Astrocyte of the cerebellum (primary cell): ENCODE results near the gene WDR48.

ENCODE experiments used
- DNase-seq: peaks from one replicate; pipeline ENCODE4 v3.0.0-alpha.2; 2011; ENCODE audit warnings: low read depth
- H3K4me3 ChIP-seq: 2 replicates; pipeline ENCODE4 v1.5.1; 2011; ENCODE audit warnings: mild to moderate bottlenecking, low read depth, low read length, moderate library complexity
- in situ Hi-C: cut with HindIII; loops from 2 replicates; pipeline ENCODE4 v1.10.0; 2017; ENCODE audit warnings: low sequenced_read_pairs
- TF ChIP-seq, protein P1 (sequence below): IDR thresholded peaks from 2 replicates; pipeline ENCODE4 v1.5.1; 2012; ENCODE audit warnings: low read length, low read depth, moderate library complexity, mild to moderate bottlenecking; ENCODE audit errors: missing control alignments

The WDR48 gene

DNA sequence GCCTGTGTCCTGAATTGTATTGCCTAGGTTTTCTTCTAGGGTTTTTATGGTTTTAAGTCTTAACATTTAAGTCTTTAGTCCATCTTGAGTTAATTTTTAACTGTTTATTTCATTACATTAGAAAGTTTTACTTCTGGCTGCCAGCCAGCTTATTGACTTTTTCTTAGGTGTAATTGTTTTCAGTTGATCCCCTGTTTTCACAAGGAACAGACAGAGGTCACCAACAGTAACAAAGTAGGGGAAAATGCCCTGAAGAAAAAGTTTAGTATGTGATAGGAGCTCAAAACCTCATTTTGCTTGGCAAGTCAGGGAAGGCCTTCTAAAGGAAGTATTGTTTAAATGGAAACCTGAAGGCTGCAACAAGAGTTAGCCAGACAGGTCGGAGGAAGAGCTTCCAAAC, 10.4 kb downstream of the WDR48 start:
- H3K4me3 ChIP-seq: no peak overlapping the region
- TF ChIP-seq, protein P1, sequence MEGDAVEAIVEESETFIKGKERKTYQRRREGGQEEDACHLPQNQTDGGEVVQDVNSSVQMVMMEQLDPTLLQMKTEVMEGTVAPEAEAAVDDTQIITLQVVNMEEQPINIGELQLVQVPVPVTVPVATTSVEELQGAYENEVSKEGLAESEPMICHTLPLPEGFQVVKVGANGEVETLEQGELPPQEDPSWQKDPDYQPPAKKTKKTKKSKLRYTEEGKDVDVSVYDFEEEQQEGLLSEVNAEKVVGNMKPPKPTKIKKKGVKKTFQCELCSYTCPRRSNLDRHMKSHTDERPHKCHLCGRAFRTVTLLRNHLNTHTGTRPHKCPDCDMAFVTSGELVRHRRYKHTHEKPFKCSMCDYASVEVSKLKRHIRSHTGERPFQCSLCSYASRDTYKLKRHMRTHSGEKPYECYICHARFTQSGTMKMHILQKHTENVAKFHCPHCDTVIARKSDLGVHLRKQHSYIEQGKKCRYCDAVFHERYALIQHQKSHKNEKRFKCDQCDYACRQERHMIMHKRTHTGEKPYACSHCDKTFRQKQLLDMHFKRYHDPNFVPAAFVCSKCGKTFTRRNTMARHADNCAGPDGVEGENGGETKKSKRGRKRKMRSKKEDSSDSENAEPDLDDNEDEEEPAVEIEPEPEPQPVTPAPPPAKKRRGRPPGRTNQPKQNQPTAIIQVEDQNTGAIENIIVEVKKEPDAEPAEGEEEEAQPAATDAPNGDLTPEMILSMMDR: no peak
- in situ Hi-C loops: no loop called here
- no peak for DNase-seq

DNA sequence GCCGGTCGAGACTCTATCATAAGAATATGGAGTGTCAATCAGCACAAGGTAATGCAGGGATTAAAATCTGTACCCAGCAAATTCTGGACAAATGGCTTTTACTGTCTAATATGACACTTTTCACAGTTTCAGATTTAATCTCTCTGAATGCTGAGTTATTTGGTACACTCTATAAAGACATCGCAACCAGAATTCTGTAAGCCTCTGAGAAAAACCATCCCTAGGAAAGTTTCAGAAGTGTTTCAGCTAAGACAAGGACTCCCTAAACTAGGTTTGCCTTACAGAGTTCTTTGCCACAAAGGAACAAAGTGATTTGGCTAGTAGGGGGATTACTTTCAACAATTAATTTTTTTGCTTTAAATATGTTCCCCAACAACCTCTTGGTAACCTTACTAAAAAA, 11.3 kb downstream of the WDR48 start:
- DNase-seq: no peak
- TF ChIP-seq, protein P1: no peak
- H3K4me3 ChIP-seq: no peak overlapping the region
- in situ Hi-C loops: no loop called here

DNA sequence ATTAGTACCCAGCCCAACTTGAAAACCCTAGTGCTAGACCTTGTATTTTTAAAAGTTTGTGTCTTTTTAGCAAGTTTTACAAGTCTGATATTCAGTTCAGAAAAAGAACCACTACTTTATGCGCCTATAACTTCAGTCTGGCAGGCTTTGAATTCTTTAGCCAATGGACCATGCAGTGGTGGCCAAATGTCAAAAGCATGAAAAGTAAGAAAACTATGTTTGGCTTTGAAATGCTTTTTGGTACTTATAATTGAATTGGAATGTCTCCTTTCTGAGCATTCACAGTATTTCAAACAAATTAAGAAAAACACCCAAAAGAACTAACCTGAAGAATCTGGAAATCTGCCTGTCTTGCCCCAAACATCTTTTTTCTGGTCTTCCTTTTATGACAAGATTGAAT, 12.8 kb downstream of the WDR48 start:
- in situ Hi-C loops: loop anchor here (5.0 kb wide), 1 partner anchor 103 kb away; no protein-coding TSS in a partner anchor
- no peak overlapping the region for H3K4me3 ChIP-seq
- TF ChIP-seq, protein P1: no peak
- peak; percentile 74 for DNase-seq

DNA sequence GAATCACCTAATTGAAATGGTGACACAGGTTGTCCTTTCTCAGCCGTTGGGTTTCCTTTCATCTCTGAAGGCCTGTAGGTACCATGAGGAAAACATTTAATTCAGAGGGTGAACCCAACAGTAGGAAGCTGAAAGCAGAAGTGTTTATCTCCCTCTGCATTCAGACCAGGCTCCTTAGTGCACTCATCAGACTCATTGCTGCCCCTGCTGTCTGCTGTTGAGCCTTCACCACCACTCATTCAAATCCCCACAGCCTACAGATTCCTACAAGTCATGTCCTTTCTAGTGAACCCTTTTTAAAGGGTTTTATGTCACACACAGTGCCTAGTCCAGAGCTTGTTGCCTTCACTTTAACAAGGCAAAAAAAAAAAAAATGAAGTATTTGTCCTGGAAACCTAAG, 13.4 kb downstream of the WDR48 start:
- TF ChIP-seq, protein P1: peak; percentile 74
- in situ Hi-C loops: loop anchor here (5.0 kb wide), 1 partner anchor 102 kb away; no protein-coding TSS in a partner anchor
- H3K4me3 ChIP-seq: no peak overlapping the region
- DNase-seq: peak; percentile 37

DNA sequence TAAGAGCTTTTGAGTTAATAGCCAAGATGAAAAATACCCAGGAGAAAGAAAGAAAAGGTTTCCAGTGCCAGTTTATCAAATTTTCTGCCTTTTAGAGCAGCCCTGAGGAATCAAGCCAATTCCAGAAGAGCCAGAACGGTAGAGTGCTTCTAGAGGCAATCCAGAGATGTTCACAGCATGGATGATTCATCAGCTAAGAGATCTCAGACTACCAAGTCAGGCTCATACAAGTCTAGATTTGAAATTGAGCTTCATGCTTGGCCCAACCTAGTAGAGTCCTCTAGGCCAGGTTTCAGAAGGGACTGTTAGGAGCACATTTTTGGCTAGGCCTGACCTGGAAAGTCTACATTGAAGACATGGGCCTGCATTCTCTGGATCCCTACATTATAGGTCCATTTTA, 15.5 kb downstream of the WDR48 start:
- no peak overlapping the region for H3K4me3 ChIP-seq
- in situ Hi-C loops: loop anchor here (5.0 kb wide), 1 partner anchor 100 kb away; no protein-coding TSS in a partner anchor
- TF ChIP-seq, protein P1: no peak
- no peak for DNase-seq

DNA sequence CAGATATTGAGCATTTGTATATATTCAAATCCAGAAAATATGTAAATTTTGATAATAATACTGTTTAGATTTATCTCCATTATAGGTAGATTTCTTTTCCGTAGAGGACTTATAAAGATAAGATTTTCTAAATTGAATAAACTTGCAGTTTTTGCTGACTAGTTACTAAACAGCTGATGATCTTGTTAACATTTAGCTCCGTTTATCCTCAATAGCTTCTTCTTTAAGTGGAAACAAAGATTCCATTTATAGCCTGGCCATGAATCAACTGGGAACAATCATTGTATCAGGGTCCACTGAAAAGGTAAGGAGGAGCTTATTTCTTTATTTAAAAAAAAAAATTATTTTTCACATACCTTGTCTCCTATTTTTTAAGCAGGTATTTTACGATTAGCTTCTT, 16.7 kb downstream of the WDR48 start:
- in situ Hi-C loops: loop anchor here (5.0 kb wide), 1 partner anchor 99 kb away; no protein-coding TSS in a partner anchor
- DNase-seq: no peak
- no peak overlapping the region for H3K4me3 ChIP-seq
- TF ChIP-seq, protein P1: no peak
